ENCODE data around the gene TDRD9.

TDRD9 gene

DNA sequence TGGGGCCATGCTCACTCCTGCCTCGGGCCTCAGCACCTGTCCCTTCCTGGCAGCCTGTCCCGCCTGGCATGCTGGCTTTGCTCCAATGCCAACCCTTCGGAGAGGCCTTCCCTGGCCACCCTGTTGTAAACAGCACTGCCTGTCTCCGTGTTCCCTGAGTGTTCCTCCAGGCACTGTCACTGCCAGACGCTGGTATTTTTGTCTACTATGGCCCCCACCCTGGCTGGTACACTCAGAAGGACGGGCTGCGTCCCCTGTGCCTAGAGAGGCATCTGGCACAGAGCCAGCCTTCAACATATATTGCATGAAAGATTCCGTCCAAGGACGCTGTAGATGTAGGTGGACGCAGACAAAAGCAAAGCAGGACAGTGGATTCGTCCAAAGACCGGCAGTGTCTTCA is 154.6 kb downstream of the TDRD9 start:
- Histone ChIP-seq H2AK5ac (ENCODE audit: low read length) (no peak overlapping the region), H3K4ac (ENCODE audit: low read depth, low read length) (no peak overlapping the region), H3K14ac (ENCODE audit: low read length) (no peak overlapping the region), H2BK5ac (ENCODE audit: low read depth, low read length, poor library complexity) (no peak overlapping the region), H2BK12ac (ENCODE audit: low read length) (no peak overlapping the region), H3K4me3 (ENCODE audit: low read depth, low read length) (no peak overlapping the region), H2AFZ (ENCODE audit: insufficient read depth, low read length, poor library complexity) (no peak overlapping the region), H3K4me1 (ENCODE audit: control insufficient read depth in 1 of 2, insufficient read depth in 2 of 2, low read length in 2 of 2) (no peaks in the 10 kb centered on the region), H3K9me3 (ENCODE audit: insufficient read depth, low read depth, low read length) (no peaks in the 10 kb centered on the region), H3K27me3 (ENCODE audit: insufficient read depth, low read length) (no peaks in the 10 kb centered on the region), H4K12ac (ENCODE audit: low read depth, low read length) (no peak overlapping the region), H4K91ac (ENCODE audit: low read depth, low read length) (no peak overlapping the region), H3K23ac (ENCODE audit: low read length) (no peak overlapping the region), H3K9ac (ENCODE audit: low read length) (no peak overlapping the region), H3K18ac (ENCODE audit: low read length) (no peak overlapping the region), H3K36me3 (ENCODE audit: control insufficient read depth in 1 of 2, insufficient read depth in 2 of 2, low read length in 2 of 2) (no peaks in the 10 kb centered on the region), H3K27ac (ENCODE audit: low read depth, low read length) (no peak overlapping the region), H3K79me2 (ENCODE audit: control insufficient read depth, insufficient read depth, low read length, poor library complexity) (no peaks in the 10 kb centered on the region), H2BK120ac (ENCODE audit: insufficient read depth, low read length, poor library complexity) (no peak overlapping the region), H4K8ac (ENCODE audit: low read depth, low read length) (no peak overlapping the region), H3K4me2 (ENCODE audit: low read length) (no peak overlapping the region), H3K79me1 (ENCODE audit: low read length) (no peaks in the 10 kb centered on the region)
- DNase-seq, result no peak
- no CpG with 5 or more reads among the region's 12 CpGs for WGBS (ENCODE audit: extremely low coverage, insufficient coverage, insufficient read length)

DNA sequence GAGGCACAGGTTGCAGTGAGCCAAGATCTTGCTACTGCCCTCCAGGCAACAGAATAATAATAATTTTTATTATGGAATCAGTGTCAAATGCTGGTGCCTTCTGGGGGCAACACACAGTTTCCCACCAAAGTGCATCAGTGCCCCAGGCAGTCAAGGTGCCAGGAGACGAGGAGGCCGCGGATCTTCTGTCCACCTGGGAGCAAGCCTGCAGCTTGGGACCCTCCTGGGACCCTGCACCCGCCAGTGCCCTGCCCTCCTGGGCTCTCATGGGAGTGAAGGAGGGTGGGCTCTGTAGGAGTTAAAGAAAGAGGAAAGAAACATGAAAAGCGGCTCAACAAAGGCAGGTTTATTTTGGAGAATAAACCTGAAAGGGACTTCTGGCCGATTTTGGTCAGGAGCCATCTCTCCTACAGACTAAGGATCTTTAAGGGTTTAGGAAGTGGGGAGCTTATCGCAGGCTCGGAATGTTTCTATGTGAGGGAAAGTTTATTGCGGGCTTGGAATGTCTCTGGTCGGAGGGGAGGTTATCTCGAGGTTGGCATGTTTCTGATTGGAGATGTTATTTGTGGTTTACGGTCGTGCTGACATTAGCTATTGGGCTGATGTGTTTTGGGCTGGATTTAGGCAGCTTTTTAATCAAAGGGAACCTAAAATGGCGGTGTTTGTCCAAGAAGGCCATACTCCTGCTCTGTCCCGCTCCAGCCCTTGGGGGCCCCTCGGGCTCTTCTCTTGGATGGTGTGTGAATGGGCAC is 156.2 kb downstream of the TDRD9 start:
- Histone ChIP-seq H2BK120ac (ENCODE audit: insufficient read depth, low read length, poor library complexity) (no peak overlapping the region), H2BK5ac (ENCODE audit: low read depth, low read length, poor library complexity) (no peak overlapping the region), H3K4me1 (ENCODE audit: control insufficient read depth in 1 of 2, insufficient read depth in 2 of 2, low read length in 2 of 2) (no peaks in the 10 kb centered on the region), H3K79me1 (ENCODE audit: low read length) (no peaks in the 10 kb centered on the region), H2AFZ (ENCODE audit: insufficient read depth, low read length, poor library complexity) (no peak overlapping the region), H2BK12ac (ENCODE audit: low read length) (no peak overlapping the region), H3K9me3 (ENCODE audit: insufficient read depth, low read depth, low read length) (no peaks in the 10 kb centered on the region), H3K4me3 (ENCODE audit: low read depth, low read length) (no peak overlapping the region), H3K23ac (ENCODE audit: low read length) (no peak overlapping the region), H3K4me2 (ENCODE audit: low read length) (no peak overlapping the region), H3K4ac (ENCODE audit: low read depth, low read length) (no peak overlapping the region), H4K8ac (ENCODE audit: low read depth, low read length) (no peak overlapping the region), H3K79me2 (ENCODE audit: control insufficient read depth, insufficient read depth, low read length, poor library complexity) (no peaks in the 10 kb centered on the region), H4K12ac (ENCODE audit: low read depth, low read length) (no peak overlapping the region), H4K91ac (ENCODE audit: low read depth, low read length) (no peak overlapping the region), H3K9ac (ENCODE audit: low read length) (no peak overlapping the region), H3K27ac (ENCODE audit: low read depth, low read length) (no peak overlapping the region), H2AK5ac (ENCODE audit: low read length) (no peak overlapping the region), H3K14ac (ENCODE audit: low read length) (no peak overlapping the region), H3K27me3 (ENCODE audit: insufficient read depth, low read length) (no peaks in the 10 kb centered on the region), H3K18ac (ENCODE audit: low read length) (no peak overlapping the region), H3K36me3 (ENCODE audit: control insufficient read depth in 1 of 2, insufficient read depth in 2 of 2, low read length in 2 of 2) (no peaks in the 10 kb centered on the region)
- no peak for DNase-seq
- no CpG with 5 or more reads among the region's 16 CpGs for WGBS (ENCODE audit: extremely low coverage, insufficient coverage, insufficient read length)

DNA sequence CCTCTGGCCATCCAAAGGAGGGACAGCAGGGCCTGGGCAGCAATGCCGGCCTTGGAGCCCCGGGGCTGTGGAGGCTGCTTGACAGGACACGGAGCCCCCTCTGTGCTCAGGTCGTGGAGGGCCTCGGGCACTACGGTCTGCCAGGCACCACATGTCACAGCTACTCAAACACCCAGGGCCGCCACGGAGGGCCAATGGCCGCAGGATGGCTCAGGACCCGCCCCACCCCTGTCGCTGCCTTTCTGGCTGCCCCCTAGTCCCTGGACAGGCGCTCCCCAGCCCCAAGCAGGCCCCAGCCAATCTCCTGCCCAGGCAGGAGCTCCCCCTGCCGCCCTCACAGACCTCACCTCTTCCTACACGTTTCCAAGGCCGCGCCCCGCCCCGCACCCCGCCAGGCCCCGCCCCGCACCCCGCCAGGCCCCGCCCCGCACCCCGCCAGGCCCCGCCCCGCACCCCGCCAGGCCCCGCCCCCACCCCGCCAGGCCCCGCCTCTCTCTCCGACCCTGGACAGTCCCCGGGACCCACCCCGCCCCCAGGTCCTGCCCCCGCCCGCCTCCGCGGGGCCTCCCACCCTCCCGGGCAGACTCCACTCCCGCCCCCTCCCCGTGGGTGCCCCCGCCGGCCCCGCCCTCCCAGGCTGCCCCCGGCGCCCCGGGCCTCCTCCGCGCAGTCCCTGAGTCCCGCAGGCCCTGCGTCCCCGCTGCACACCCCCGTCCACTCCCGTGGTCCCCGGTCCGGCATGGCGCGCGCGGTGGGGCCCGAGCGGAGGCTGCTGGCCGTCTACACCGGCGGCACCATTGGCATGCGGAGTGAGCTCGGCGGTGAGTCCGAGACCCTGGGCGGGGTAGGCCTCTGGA is 157.0 kb downstream of the TDRD9 start, which contains the start of gene ASPG:
Gene ASPG, plus strand, starts transcription at position 669 of the 857 bp plus-strand sequence. Its CDS starts 71 bp downstream, at position 740.
- no peak within 1 kb of the TSS for H3K18ac ChIP-seq (ENCODE audit: low read length)
- no peak within 1 kb of the TSS for H2BK5ac ChIP-seq (ENCODE audit: low read depth, low read length, poor library complexity)
- H3K79me2 ChIP-seq (ENCODE audit: control insufficient read depth, insufficient read depth, low read length, poor library complexity), result no peaks in the 10 kb centered on the region
- H3K79me1 ChIP-seq (ENCODE audit: low read length), result no peaks in the 10 kb centered on the region
- no peak within 1 kb of the TSS for H2BK120ac ChIP-seq (ENCODE audit: insufficient read depth, low read length, poor library complexity)
- H2BK12ac ChIP-seq (ENCODE audit: low read length), result no peak within 1 kb of the TSS
- no peak within 1 kb of the TSS for H3K14ac ChIP-seq (ENCODE audit: low read length)
- no peak within 1 kb of the TSS for H2AK5ac ChIP-seq (ENCODE audit: low read length)
- H3K4me2 ChIP-seq (ENCODE audit: low read length), result no peak within 1 kb of the TSS
- H2AFZ ChIP-seq (ENCODE audit: insufficient read depth, low read length, poor library complexity), result no peak within 1 kb of the TSS
- H3K4me3 ChIP-seq (ENCODE audit: low read depth, low read length), result no peak within 1 kb of the TSS
- no peaks in the 10 kb centered on the region for H3K9me3 ChIP-seq (ENCODE audit: insufficient read depth, low read depth, low read length)
- DNase-seq, result no peak
- no peak within 1 kb of the TSS for H3K9ac ChIP-seq (ENCODE audit: low read length)
- no CpG with 5 or more reads among the region's 70 CpGs for WGBS (ENCODE audit: extremely low coverage, insufficient coverage, insufficient read length)
- H4K91ac ChIP-seq (ENCODE audit: low read depth, low read length), result no peak within 1 kb of the TSS
- no peak within 1 kb of the TSS for H3K27ac ChIP-seq (ENCODE audit: low read depth, low read length)
- H3K4ac ChIP-seq (ENCODE audit: low read depth, low read length), result no peak within 1 kb of the TSS
- H3K4me1 ChIP-seq (ENCODE audit: control insufficient read depth in 1 of 2, insufficient read depth in 2 of 2, low read length in 2 of 2), result no peaks in the 10 kb centered on the region
- H3K23ac ChIP-seq (ENCODE audit: low read length), result no peak within 1 kb of the TSS
- no peaks in the 10 kb centered on the region for H3K36me3 ChIP-seq (ENCODE audit: control insufficient read depth in 1 of 2, insufficient read depth in 2 of 2, low read length in 2 of 2)
- no peaks in the 10 kb centered on the region for H3K27me3 ChIP-seq (ENCODE audit: insufficient read depth, low read length)
- H4K8ac ChIP-seq (ENCODE audit: low read depth, low read length), result no peak within 1 kb of the TSS
- H4K12ac ChIP-seq (ENCODE audit: low read depth, low read length), result no peak within 1 kb of the TSS

DNA sequence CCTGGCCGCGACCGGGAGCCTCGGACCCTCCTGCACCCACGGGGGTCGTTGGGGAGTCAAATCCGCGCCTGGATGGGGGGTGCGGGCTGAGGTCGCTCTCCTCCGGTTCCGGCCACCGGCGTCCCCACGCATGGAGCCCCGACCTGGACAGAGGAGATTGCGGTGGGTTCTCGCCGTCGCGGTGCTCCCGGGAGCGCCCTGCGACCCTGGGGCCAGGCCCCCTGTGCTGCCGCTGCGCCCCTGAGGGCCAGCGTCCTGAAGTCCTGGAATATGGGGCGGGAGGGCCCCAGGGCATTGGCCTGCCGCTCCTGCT is 157.6 kb downstream of the TDRD9 start:
- Histone ChIP-seq H3K4me2 (ENCODE audit: low read length) (no peak overlapping the region), H3K4me1 (ENCODE audit: control insufficient read depth in 1 of 2, insufficient read depth in 2 of 2, low read length in 2 of 2) (no peaks in the 10 kb centered on the region), H2BK12ac (ENCODE audit: low read length) (no peak overlapping the region), H3K36me3 (ENCODE audit: control insufficient read depth in 1 of 2, insufficient read depth in 2 of 2, low read length in 2 of 2) (no peaks in the 10 kb centered on the region), H4K91ac (ENCODE audit: low read depth, low read length) (no peak overlapping the region), H3K9me3 (ENCODE audit: insufficient read depth, low read depth, low read length) (no peaks in the 10 kb centered on the region), H3K4ac (ENCODE audit: low read depth, low read length) (no peak overlapping the region), H4K8ac (ENCODE audit: low read depth, low read length) (no peak overlapping the region), H4K12ac (ENCODE audit: low read depth, low read length) (no peak overlapping the region), H3K14ac (ENCODE audit: low read length) (no peak overlapping the region), H2AK5ac (ENCODE audit: low read length) (no peak overlapping the region), H3K18ac (ENCODE audit: low read length) (no peak overlapping the region), H3K27ac (ENCODE audit: low read depth, low read length) (no peak overlapping the region), H2BK120ac (ENCODE audit: insufficient read depth, low read length, poor library complexity) (no peak overlapping the region), H3K23ac (ENCODE audit: low read length) (no peak overlapping the region), H3K9ac (ENCODE audit: low read length) (no peak overlapping the region), H3K79me2 (ENCODE audit: control insufficient read depth, insufficient read depth, low read length, poor library complexity) (no peaks in the 10 kb centered on the region), H3K27me3 (ENCODE audit: insufficient read depth, low read length) (no peaks in the 10 kb centered on the region), H2AFZ (ENCODE audit: insufficient read depth, low read length, poor library complexity) (no peak overlapping the region), H3K79me1 (ENCODE audit: low read length) (no peaks in the 10 kb centered on the region), H2BK5ac (ENCODE audit: low read depth, low read length, poor library complexity) (no peak overlapping the region), H3K4me3 (ENCODE audit: low read depth, low read length) (no peak overlapping the region)
- no peak for DNase-seq
- no CpG with 5 or more reads among the region's 29 CpGs for WGBS (ENCODE audit: extremely low coverage, insufficient coverage, insufficient read length)

Data from trophoblast cell (in vitro differentiated cells and primary cell).